SHP77 (cell line): ENCODE results near the gene CPAMD8.

ENCODE experiments used
- DNase-seq, 2 experiments: peaks; one replicate each; lab custom pipeline; 2025; lab: John Stamatoyannopoulos, UW

The CPAMD8 gene

GRCh38 chr19:16920816-16921529, 105.6 kb downstream of the CPAMD8 start:
- DNase-seq: no peak

- DNase-seq: no peak
Measured at GRCh38 chr19:16919496-16919895, 107.1 kb downstream of the CPAMD8 start.

- DNase-seq: no peak
Measured at GRCh38 chr19:16917401-16917800, 109.2 kb downstream of the CPAMD8 start.

GRCh38 chr19:16915734-16916133, 110.9 kb downstream of the CPAMD8 start:
- DNase-seq: no peak

- DNase-seq: no peak
Measured at GRCh38 chr19:16915135-16915534, 111.5 kb downstream of the CPAMD8 start.

GRCh38 chr19:16914421-16914820, 112.2 kb downstream of the CPAMD8 start:
- no peak for DNase-seq

- no peak for DNase-seq
Measured at GRCh38 chr19:16912780-16913179, 113.8 kb downstream of the CPAMD8 start.

GRCh38 chr19:16911046-16911445, 115.6 kb downstream of the CPAMD8 start:
- DNase-seq: no peak

GRCh38 chr19:16908759-16909158, 117.9 kb downstream of the CPAMD8 start:
- no peak for DNase-seq

- no peak for DNase-seq
Measured at GRCh38 chr19:16904599-16904998, 122.0 kb downstream of the CPAMD8 start.

GRCh38 chr19:16903347-16903746, 123.3 kb downstream of the CPAMD8 start:
- DNase-seq: no peak

- DNase-seq: no peak
Measured at GRCh38 chr19:16902545-16902944, 124.1 kb downstream of the CPAMD8 start.

- no peak for DNase-seq
Measured at GRCh38 chr19:16901491-16902175, 125.0 kb downstream of the CPAMD8 start.

- peak; percentile 52 to 74 for DNase-seq
Measured at GRCh38 chr19:16899566-16900075, 127.0 kb downstream of the CPAMD8 start.

- no peak for DNase-seq
Measured at GRCh38 chr19:16898361-16899015, 128.1 kb downstream of the CPAMD8 start.

- peak in 1 of 2 experiments; percentile 55 for DNase-seq
Measured at GRCh38 chr19:16897856-16898161, 128.8 kb downstream of the CPAMD8 start.

- peak; percentile 92 to 93 for DNase-seq
Measured at GRCh38 chr19:16897029-16897855, 129.4 kb downstream of the CPAMD8 start.

GRCh38 chr19:16896146-16897028, 130.2 kb downstream of the CPAMD8 start:
- peak; percentile 42 to 66 for DNase-seq

GRCh38 chr19:16895467-16896145, 131.0 kb downstream of the CPAMD8 start:
- DNase-seq: peak; percentile 59 to 66

GRCh38 chr19:16894080-16894479, 132.5 kb downstream of the CPAMD8 start:
- peak; percentile 74 to 75 for DNase-seq

GRCh38 chr19:16893686-16893989, 133.0 kb downstream of the CPAMD8 start:
- DNase-seq: peak; percentile 40 to 75
